Keratinocyte (primary cell): ENCODE data around the gene SLC6A5.

Experiments used
- EZH2 ChIP-seq: IDR thresholded peaks from one replicate; pipeline ENCODE4 v1.6.1; 2012; ENCODE audit warnings: inconsistent platforms, mild to moderate bottlenecking, low read length, moderate library complexity
- TF ChIP-seq, protein P1 (sequence below), 3 experiments: IDR thresholded peaks in 1 of 3; conservative IDR thresholded peaks in 1 of 3; optimal IDR thresholded peaks in 1 of 3; 2 replicates in 2 of 3; 3 replicates in 1 of 3; pipeline versions ENCODE3 to v1.5.1; 2011; ENCODE audit warnings: low read length in 3 of 3, mild to moderate bottlenecking in 3 of 3, moderate library complexity in 2 of 3, control low read depth in 1 of 3, inconsistent platforms in 1 of 3; ENCODE audit not compliant: insufficient read depth in 2 of 3; ENCODE audit errors: extremely low read depth in 1 of 3

DNA sequence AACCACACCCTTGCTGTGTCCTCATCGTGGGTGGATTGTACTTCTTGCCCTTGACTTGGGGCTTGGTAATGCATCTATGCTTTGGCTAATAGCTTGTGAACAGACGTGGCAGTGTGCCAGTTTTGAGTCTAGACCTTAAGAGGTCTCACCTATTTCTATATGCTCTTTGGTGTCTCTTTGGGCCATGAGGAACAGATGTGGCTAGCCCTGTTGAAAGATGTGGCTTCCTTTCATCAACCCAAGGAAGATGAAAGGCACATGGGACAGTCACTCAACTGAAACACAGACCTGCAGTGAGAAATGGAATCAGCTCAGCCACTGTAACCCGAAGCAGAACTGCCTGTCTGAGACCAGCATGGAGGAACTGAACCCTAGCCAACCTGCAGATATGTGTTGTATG is 62.0 kb downstream of the SLC6A5 start:
- TF ChIP-seq, protein P1, sequence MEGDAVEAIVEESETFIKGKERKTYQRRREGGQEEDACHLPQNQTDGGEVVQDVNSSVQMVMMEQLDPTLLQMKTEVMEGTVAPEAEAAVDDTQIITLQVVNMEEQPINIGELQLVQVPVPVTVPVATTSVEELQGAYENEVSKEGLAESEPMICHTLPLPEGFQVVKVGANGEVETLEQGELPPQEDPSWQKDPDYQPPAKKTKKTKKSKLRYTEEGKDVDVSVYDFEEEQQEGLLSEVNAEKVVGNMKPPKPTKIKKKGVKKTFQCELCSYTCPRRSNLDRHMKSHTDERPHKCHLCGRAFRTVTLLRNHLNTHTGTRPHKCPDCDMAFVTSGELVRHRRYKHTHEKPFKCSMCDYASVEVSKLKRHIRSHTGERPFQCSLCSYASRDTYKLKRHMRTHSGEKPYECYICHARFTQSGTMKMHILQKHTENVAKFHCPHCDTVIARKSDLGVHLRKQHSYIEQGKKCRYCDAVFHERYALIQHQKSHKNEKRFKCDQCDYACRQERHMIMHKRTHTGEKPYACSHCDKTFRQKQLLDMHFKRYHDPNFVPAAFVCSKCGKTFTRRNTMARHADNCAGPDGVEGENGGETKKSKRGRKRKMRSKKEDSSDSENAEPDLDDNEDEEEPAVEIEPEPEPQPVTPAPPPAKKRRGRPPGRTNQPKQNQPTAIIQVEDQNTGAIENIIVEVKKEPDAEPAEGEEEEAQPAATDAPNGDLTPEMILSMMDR (optimal IDR thresholded peaks at IDR 0.05 in 1 of 3, IDR thresholded peaks at IDR 0.05 in 1 of 3, conservative IDR thresholded peaks at IDR 0.05 in 1 of 3; ENCODE audit: extremely low read depth in 1 of 3, insufficient read depth in 2 of 3, low read length in 3 of 3) = no peak
- no peak for TF ChIP-seq EZH2
